Measurements from ENCODE around the gene SERTAD4.

Gene SERTAD4

DNA sequence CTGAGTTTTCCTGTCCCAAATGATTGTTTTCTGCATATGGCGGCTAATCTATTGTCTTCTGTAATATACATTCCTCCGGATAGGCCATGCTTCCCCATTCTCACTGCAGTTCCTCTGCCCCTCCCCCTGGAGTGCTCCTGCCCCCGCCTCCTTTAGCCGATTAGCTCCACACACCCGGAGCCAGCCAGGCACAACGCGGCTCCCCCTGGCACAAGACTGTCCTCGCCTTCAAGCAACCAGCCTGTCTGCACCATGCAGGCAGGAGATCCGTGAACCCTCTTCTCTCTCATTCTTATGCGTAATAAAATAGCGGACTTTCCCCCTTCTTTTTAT is 18.0 kb downstream of the SERTAD4 start:
- TF ChIP-seq, protein P1, sequence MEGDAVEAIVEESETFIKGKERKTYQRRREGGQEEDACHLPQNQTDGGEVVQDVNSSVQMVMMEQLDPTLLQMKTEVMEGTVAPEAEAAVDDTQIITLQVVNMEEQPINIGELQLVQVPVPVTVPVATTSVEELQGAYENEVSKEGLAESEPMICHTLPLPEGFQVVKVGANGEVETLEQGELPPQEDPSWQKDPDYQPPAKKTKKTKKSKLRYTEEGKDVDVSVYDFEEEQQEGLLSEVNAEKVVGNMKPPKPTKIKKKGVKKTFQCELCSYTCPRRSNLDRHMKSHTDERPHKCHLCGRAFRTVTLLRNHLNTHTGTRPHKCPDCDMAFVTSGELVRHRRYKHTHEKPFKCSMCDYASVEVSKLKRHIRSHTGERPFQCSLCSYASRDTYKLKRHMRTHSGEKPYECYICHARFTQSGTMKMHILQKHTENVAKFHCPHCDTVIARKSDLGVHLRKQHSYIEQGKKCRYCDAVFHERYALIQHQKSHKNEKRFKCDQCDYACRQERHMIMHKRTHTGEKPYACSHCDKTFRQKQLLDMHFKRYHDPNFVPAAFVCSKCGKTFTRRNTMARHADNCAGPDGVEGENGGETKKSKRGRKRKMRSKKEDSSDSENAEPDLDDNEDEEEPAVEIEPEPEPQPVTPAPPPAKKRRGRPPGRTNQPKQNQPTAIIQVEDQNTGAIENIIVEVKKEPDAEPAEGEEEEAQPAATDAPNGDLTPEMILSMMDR (IDR thresholded peaks at IDR 0.05; ENCODE audit: low read depth, low read length, missing control alignments), result no peak
- DNase-seq (ENCODE audit: low read depth), result no peak
- H3K4me3 ChIP-seq (ENCODE audit: low read depth, low read length), result no peak overlapping the region

DNA sequence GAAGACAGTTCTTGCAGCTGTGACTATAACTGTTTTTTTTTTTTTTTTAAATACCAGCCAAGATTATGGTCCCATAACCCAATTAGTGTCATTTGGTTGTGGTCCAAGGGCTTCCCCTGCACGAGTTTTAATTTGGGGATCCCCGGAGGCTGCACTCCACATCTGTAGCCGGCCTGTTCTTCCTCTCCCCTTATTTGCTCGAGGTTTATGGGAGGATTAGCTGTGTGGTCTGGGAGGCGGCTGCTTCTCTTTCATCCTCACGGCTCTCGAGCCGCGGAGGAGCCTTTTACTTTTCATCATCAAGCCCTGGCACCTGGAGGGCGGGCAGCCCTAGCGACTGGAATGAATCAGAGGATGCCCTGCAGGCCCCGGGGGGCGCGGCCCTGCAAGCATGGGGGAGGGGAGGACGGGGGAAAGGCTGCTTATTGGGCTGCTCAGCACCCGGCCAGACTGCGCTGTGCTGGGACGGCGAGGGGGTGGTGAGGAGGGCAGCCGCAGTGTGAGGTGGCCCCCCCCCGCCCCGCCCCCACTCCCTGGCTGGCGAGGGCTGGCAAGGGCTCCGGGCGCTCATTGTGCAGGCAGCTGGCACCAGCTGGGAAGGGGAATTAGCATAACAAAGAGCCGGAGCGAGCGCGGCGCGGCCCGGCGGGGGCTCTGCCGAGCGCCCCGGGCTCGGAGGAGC is 18.5 kb downstream of the SERTAD4 start:
- H3K4me3 ChIP-seq (ENCODE audit: low read depth, low read length), result no peak overlapping the region
- TF ChIP-seq, protein P1 (IDR thresholded peaks at IDR 0.05; ENCODE audit: low read depth, low read length, missing control alignments), result no peak
- DNase-seq (ENCODE audit: low read depth), result no peak

DNA sequence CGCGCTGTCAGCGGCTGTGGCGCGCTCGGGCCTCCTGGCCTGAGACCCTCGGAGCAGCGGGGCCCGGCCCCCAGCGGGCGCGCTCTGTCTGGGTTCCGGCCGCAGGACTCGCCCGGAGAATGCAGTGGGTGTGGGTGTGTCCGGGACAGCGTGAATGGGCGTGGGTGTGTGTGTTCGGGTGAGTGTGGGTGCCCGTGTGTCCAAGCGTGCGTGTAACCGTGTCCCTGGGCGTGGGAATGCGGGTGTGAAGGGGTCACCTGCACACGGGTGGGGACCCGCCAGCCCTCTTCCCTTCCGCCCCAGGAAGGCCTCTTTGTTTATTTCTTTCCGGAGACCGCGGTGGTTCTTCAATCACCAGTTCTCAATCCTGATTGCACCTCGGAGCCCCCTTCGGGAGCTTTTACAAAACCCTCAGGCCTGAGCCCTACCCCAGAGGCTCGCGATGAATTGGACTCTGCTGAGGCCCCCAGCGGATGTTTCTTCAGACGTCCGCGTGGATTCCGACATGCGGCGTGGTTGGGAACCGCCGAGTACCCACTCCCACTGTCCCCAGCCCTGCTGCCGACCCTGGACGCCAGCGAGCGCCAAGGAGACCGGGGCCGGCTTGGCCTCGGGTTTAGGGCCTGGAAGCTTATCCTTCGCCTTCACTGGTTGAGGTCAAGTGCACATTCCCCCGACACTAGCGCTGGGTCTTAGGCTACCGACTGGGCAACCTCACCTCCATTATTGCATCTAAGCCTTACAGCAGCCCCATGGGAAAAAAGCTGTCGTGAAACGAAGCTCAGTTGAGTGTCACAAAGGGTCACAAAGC is 19.3 kb downstream of the SERTAD4 start:
- TF ChIP-seq, protein P1 (IDR thresholded peaks at IDR 0.05; ENCODE audit: low read depth, low read length, missing control alignments), result no peak
- DNase-seq (ENCODE audit: low read depth), result no peak
- no peak overlapping the region for H3K4me3 ChIP-seq (ENCODE audit: low read depth, low read length)

DNA sequence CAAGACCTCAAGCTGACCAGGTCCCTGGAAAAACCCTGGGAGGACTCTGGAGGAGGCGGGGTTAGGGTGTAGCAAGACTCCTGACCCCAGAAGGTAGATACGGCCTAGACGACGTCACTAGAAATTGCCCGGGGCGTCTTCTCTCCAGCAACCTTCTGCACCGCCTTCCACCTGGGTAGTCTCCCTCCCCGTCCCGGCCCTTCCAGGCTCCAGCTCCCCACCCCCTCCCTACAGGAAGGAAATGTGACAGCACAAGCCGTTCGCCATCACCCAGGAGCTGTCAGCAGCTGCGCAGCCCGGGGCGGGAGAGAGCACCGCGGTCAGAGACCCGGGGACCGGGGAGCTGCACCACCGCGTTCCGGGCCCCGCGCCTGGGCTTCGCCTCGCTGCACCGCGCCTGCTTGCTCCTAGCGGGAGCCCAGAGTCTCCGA is 20.0 kb downstream of the SERTAD4 start:
- TF ChIP-seq, protein P1 (IDR thresholded peaks at IDR 0.05; ENCODE audit: low read depth, low read length, missing control alignments), result no peak
- no peak overlapping the region for H3K4me3 ChIP-seq (ENCODE audit: low read depth, low read length)
- no peak for DNase-seq (ENCODE audit: low read depth)

DNA sequence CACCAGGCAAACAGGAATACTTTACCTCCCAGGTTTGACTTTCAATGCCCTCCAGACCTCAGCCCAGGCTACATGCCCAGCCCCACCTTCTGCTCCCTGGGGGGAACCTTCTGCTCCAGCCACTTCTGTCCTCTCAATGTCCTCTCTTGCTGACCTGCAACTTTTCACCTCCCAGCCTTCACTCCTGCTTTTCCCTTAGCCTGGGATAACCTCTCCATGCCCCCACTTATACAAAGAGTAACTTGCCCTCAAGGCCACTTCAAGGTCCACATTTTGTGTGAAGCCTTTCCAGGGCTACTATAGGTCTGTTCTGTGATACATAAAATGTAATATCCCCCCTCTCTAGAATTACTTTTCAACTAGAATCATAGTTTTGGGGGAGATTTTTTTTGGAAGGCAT is 21.7 kb downstream of the SERTAD4 start:
- DNase-seq (ENCODE audit: low read depth), result no peak
- TF ChIP-seq, protein P1 (IDR thresholded peaks at IDR 0.05; ENCODE audit: low read depth, low read length, missing control alignments), result no peak
- H3K4me3 ChIP-seq (ENCODE audit: low read depth, low read length), result no peak overlapping the region

DNA sequence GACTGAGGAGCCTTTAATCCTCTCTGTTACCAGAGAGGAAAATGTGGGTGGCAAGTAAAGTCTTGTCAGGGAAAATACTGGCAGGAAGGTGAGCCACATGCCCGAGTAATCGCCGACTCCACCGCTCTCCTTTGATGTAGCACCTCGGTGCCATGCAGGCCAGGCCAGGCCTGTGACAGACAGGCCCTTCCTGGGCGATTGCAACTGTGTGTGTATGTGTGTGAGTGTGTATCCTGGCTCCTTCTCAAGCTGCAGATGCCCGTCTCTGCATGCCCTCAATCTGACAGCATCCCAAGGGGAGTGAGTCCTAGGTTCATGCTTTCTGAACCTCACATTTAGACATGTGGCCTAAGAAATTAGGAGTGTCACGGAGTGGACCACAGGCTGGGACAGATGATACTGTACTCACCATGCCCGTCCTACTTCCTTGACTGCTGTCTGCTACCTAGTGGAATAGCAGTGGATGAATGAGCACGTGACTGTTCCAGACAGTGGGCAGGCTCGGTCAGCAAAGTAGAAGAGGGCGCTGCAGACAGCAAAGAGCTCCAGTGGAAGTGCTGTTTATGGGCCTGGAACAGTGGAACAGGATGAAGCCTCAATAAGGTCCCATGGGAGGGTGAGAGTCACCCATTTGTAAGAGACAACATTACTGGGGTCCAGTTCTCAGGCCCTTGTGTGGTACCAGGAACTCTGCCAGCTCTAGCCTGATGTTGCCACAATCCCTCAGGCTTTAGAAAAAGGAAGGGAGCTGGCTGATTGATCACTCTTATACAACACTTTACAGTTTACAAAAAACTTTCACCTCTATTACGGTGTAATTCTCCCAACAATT is 25.3 kb downstream of the SERTAD4 start:
- TF ChIP-seq, protein P1 (IDR thresholded peaks at IDR 0.05; ENCODE audit: low read depth, low read length, missing control alignments), result no peak
- DNase-seq (ENCODE audit: low read depth), result no peak
- H3K4me3 ChIP-seq (ENCODE audit: low read depth, low read length), result no peak overlapping the region
